ENCODE measurements around the gene OR52A5.

DNA sequence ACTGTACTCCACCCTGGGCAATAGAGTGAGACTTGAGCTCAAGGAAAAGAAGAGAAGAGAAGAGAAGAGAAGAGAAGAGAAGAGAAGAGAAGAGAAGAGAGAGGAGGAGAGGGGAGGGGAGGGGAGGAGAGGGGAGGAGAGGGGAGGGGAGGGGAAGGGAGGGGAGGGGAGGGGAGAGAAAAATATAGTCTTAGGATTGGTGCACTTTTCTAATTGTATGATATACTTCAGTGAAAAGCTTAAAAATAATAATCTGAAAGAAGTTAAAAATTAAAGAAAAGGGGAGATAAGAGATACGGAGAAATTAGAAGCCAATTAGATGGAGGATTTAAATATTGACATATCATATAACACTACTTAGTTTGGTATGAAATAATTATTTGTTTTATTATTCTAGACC, 19.3 kb downstream of the OR52A5 start:
- TF ChIP-seq, protein P1, sequence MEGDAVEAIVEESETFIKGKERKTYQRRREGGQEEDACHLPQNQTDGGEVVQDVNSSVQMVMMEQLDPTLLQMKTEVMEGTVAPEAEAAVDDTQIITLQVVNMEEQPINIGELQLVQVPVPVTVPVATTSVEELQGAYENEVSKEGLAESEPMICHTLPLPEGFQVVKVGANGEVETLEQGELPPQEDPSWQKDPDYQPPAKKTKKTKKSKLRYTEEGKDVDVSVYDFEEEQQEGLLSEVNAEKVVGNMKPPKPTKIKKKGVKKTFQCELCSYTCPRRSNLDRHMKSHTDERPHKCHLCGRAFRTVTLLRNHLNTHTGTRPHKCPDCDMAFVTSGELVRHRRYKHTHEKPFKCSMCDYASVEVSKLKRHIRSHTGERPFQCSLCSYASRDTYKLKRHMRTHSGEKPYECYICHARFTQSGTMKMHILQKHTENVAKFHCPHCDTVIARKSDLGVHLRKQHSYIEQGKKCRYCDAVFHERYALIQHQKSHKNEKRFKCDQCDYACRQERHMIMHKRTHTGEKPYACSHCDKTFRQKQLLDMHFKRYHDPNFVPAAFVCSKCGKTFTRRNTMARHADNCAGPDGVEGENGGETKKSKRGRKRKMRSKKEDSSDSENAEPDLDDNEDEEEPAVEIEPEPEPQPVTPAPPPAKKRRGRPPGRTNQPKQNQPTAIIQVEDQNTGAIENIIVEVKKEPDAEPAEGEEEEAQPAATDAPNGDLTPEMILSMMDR (conservative IDR thresholded peaks at IDR 0.05; ENCODE audit: low read depth, low read length): no peak
- no peak for TF ChIP-seq EZH2phosphoT487 (IDR thresholded peaks at IDR 0.05; ENCODE audit: borderline replicate concordance, low read length)
- no peak for TF ChIP-seq EZH2 (IDR thresholded peaks at IDR 0.05; ENCODE audit: low read length, unreplicated experiment)

Data from PC-3 (cell line).